Measurements from ENCODE around the gene KRT74.

DNA sequence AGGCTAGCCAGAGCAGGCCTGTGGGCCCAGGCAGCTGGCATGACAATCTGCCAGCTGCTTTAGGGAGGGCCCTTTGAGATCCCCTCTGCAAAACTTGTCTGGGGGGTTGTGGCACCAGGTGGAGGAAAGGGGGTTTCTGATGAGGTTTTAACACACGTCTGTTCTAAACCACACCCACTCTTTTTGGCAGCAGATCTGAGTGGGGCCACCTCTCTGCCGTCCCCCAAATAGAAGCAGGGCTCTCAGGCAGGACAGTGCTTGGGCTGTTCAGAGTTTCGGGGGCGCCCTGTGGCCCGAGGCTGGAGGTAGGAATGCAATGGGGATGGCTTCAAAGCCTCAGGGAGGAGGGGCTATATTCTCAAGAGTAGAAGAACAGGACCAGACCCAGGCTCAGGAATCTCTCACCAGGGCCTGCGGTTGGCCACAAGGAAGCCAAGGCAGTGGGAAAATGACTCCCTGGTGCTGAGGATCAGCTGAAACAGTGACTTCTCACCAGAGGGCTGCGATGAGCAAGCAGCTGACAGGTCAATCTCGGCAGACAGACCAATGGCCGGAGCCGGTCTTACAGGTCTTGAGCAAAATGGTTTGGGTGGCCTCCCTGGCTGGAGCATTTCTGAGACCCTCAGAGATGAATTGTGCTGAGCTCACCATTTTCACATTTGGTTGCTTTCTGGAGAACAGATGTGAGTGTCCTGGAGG is 51.9 kb downstream of the KRT74 start:
- TF ChIP-seq, protein P1, sequence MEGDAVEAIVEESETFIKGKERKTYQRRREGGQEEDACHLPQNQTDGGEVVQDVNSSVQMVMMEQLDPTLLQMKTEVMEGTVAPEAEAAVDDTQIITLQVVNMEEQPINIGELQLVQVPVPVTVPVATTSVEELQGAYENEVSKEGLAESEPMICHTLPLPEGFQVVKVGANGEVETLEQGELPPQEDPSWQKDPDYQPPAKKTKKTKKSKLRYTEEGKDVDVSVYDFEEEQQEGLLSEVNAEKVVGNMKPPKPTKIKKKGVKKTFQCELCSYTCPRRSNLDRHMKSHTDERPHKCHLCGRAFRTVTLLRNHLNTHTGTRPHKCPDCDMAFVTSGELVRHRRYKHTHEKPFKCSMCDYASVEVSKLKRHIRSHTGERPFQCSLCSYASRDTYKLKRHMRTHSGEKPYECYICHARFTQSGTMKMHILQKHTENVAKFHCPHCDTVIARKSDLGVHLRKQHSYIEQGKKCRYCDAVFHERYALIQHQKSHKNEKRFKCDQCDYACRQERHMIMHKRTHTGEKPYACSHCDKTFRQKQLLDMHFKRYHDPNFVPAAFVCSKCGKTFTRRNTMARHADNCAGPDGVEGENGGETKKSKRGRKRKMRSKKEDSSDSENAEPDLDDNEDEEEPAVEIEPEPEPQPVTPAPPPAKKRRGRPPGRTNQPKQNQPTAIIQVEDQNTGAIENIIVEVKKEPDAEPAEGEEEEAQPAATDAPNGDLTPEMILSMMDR (IDR thresholded peaks at IDR 0.05): no peak
- no peak for TF ChIP-seq POLR2A (IDR thresholded peaks at IDR 0.05)
